ENCODE data around the gene PPP1CC. TPM values are rescaled to one million over a fixed set of nuclear protein-coding genes. Genes with fewer than 3 reads are reported as not detected.

The PPP1CC gene
- polyA plus RNA-seq, 1 experiment, result 167 TPM

- TF ChIP-seq, protein P1, sequence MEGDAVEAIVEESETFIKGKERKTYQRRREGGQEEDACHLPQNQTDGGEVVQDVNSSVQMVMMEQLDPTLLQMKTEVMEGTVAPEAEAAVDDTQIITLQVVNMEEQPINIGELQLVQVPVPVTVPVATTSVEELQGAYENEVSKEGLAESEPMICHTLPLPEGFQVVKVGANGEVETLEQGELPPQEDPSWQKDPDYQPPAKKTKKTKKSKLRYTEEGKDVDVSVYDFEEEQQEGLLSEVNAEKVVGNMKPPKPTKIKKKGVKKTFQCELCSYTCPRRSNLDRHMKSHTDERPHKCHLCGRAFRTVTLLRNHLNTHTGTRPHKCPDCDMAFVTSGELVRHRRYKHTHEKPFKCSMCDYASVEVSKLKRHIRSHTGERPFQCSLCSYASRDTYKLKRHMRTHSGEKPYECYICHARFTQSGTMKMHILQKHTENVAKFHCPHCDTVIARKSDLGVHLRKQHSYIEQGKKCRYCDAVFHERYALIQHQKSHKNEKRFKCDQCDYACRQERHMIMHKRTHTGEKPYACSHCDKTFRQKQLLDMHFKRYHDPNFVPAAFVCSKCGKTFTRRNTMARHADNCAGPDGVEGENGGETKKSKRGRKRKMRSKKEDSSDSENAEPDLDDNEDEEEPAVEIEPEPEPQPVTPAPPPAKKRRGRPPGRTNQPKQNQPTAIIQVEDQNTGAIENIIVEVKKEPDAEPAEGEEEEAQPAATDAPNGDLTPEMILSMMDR (IDR thresholded peaks at IDR 0.05; ENCODE audit: low read depth, low read length), result no peak
- no peak for DNase-seq (ENCODE audit: low read depth, low spot score)
- ChIA-PET POLR2A (no interaction called here), CTCF (no interaction called here)
- peaks cover 4% of the 10 kb centered on the region for H3K27me3 ChIP-seq (ENCODE audit: control insufficient read depth, insufficient read depth, low read length)
- no peak overlapping the region for H3K27ac ChIP-seq (ENCODE audit: low read depth, low read length)
- no peak overlapping the region for H3K4me3 ChIP-seq (ENCODE audit: low read depth, low read length)
- H3K9me3 ChIP-seq (ENCODE audit: control insufficient read depth, insufficient read depth, low read length), result no peaks in the 10 kb centered on the region
Measured at GRCh38 chr12:110756611-110757010, 13.9 kb upstream of the PPP1CC start.

GRCh38 chr12:110754101-110754793 is 11.6 kb upstream of the PPP1CC start:
- Histone ChIP-seq H3K27me3 (ENCODE audit: control insufficient read depth, insufficient read depth, low read length) (peaks cover 4% of the 10 kb centered on the region), H3K9me3 (ENCODE audit: control insufficient read depth, insufficient read depth, low read length) (no peaks in the 10 kb centered on the region), H3K27ac (ENCODE audit: low read depth, low read length) (no peak overlapping the region), H3K4me3 (ENCODE audit: low read depth, low read length) (no peak overlapping the region)
- POLR2A ChIA-PET, result no interaction called here
- DNase-seq (ENCODE audit: low read depth, low spot score), result no peak
- CTCF ChIA-PET, result no interaction called here
- TF ChIP-seq, protein P1 (IDR thresholded peaks at IDR 0.05; ENCODE audit: low read depth, low read length), result no peak

DNA sequence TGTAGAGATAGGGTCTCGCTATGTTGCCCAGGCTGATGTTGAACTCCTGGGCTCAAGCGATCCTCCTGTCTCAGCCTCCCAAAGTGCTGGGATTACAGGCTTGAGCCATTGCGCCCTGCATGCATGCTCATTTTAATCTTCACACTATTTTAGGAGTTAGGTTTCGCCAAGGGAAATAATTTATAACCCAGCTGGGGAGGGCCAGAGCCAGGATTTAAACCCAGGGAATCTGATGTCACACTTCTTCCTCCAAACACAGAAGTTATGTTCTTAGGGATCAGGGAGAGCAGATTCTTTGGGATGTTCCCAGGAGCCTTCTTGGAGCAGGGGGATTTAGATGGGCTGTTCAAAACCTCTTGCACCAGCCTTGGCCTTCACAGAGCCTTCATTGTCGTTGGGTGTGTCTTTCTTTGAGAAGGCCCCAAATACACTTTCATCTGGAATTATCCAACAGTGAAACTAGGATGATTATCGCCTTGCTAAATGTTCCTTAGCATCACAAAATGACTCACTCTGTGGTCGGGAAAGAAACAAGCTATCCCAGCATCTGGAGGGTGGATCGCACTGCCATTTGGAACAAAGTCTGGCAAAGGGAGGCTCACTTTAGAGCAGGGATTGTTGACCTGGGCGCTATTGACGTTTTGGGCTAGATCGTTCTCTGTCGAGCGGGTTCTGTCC is 8.2 kb upstream of the PPP1CC start:
- ChIA-PET POLR2A (no interaction called here), CTCF (no interaction called here)
- Histone ChIP-seq H3K27me3 (ENCODE audit: control insufficient read depth, insufficient read depth, low read length) (peaks cover 4% of the 10 kb centered on the region), H3K9me3 (ENCODE audit: control insufficient read depth, insufficient read depth, low read length) (no peaks in the 10 kb centered on the region), H3K4me3 (ENCODE audit: low read depth, low read length) (no peak overlapping the region), H3K27ac (ENCODE audit: low read depth, low read length) (no peak overlapping the region)
- no peak for DNase-seq (ENCODE audit: low read depth, low spot score)
- TF ChIP-seq, protein P1 (IDR thresholded peaks at IDR 0.05; ENCODE audit: low read depth, low read length), result no peak

DNA sequence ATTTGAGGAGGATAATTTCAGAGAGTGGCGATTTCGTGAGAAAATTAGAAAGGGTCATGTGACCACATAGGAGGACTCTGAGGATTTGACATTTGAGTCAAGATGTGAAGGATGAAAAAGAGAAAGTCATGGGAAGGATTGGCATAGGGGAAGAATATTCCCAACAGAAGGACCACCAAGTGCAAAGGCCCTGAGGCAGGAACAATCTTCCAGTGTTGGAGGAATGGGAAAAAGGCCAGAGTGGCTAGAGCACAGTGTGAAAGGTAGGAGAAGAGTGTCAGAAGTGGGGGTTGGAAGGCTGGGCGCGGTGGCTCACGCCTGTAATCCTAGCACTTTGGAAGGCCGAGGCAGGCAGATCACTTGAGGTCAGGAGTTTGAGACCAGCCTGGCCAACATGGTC is 3.9 kb upstream of the PPP1CC start:
- Histone ChIP-seq H3K27me3 (ENCODE audit: control insufficient read depth, insufficient read depth, low read length) (no peaks in the 10 kb centered on the region), H3K9me3 (ENCODE audit: control insufficient read depth, insufficient read depth, low read length) (no peaks in the 10 kb centered on the region), H3K27ac (ENCODE audit: low read depth, low read length) (no peak overlapping the region), H3K4me3 (ENCODE audit: low read depth, low read length) (no peak overlapping the region)
- ChIA-PET CTCF (no interaction called here), POLR2A (no interaction called here)
- DNase-seq (ENCODE audit: low read depth, low spot score), result no peak
- TF ChIP-seq, protein P1 (IDR thresholded peaks at IDR 0.05; ENCODE audit: low read depth, low read length), result no peak

- H3K4me3 ChIP-seq (ENCODE audit: low read depth, low read length), result no peak overlapping the region
- ChIA-PET CTCF (no interaction called here), POLR2A (no interaction called here)
- TF ChIP-seq, protein P1 (IDR thresholded peaks at IDR 0.05; ENCODE audit: low read depth, low read length), result no peak
- H3K27ac ChIP-seq (ENCODE audit: low read depth, low read length), result no peak overlapping the region
- DNase-seq (ENCODE audit: low read depth, low spot score), result no peak
- H3K27me3 ChIP-seq (ENCODE audit: control insufficient read depth, insufficient read depth, low read length), result no peaks in the 10 kb centered on the region
- no peaks in the 10 kb centered on the region for H3K9me3 ChIP-seq (ENCODE audit: control insufficient read depth, insufficient read depth, low read length)
Measured at GRCh38 chr12:110745542-110746284, 3.0 kb upstream of the PPP1CC start.

All from AG04450 (cell line).